Nephron progenitor cell (in vitro differentiated cells): Measurements from ENCODE around the gene ATP6V1F.
A peak's percentile ranks its signal among the peaks of the same experiment; 100 is the strongest.

Experiments used
- DNase-seq: peaks from one replicate; pipeline ENCODE4 v3.0.0; 2021
- H3K27ac Mint-ChIP-seq: 2 replicates; pipeline ENCODE4 v1.8.0; 2021; ENCODE audit warnings: mild to moderate bottlenecking, moderate library complexity, mixed read lengths
- H3K27me3 Mint-ChIP-seq: 2 replicates; pipeline ENCODE4 v1.8.0; 2021; ENCODE audit warnings: mild to moderate bottlenecking, low read depth, mixed read lengths; ENCODE audit not compliant: poor library complexity
- H3K36me3 Mint-ChIP-seq: 2 replicates; pipeline ENCODE4 v1.8.0; 2021; ENCODE audit warnings: low read depth, mixed read lengths
- H3K4me1 Mint-ChIP-seq: 2 replicates; pipeline ENCODE4 v1.8.0; 2021; ENCODE audit warnings: mixed read lengths
- H3K4me3 Mint-ChIP-seq: 2 replicates; pipeline ENCODE4 v1.8.0; 2021; ENCODE audit warnings: mild to moderate bottlenecking, moderate library complexity, mixed read lengths
- H3K9me3 Mint-ChIP-seq: 2 replicates; pipeline ENCODE4 v1.8.0; 2021; ENCODE audit warnings: mild to moderate bottlenecking, moderate library complexity, mixed read lengths
- TF ChIP-seq, protein P1 (sequence below): fragments of 200-600 bp; sonication (generic); IDR thresholded peaks from 2 replicates; pipeline ENCODE4 v1.5.0; 2021; ENCODE audit warnings: antibody characterized with exemption

Gene ATP6V1F

DNA sequence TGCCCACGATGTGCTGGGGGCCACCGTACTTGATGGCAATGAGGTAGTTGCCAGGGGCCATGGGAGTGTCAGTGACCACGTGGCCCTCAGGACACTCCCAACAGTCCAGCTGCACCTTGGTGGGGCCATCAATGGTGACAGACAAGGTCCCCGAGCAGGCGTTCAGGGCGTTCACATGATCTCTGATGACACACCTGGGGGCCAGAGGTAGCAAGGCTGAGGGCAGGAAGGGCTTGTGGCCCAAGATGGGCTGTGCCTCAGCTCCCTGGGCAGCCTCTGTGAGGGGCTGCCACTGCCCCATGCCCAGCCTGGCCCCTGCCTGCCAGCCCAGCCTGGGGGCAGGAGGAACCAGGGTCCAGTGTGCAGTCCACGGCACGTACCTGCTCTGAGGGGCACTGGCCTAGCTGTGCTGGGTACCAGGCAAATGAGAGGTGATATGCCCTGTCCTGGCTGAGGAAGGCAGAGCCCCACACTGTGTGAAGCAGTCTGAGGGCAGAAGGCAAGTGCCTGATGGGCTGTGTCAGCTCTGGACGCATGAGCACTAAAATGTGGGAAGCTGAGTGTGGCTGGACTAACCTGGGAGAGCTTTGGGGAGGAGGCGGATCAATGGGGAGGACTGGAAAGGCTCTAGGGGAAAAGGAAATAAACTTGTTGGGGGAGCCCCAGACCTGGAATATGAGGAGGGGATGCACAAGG, 51.4 kb downstream of the ATP6V1F start:
- Mint-ChIP-seq H3K4me1 (peaks cover 43% of the 10 kb centered on the region), H3K36me3 (no peaks in the 10 kb centered on the region), H3K9me3 (no peaks in the 10 kb centered on the region), H3K27me3 (peaks cover 54% of the 10 kb centered on the region), H3K4me3 (peak overlapping the region; percentile 48), H3K27ac (no peak overlapping the region)
- DNase-seq, result no peak
- TF ChIP-seq, protein P1, sequence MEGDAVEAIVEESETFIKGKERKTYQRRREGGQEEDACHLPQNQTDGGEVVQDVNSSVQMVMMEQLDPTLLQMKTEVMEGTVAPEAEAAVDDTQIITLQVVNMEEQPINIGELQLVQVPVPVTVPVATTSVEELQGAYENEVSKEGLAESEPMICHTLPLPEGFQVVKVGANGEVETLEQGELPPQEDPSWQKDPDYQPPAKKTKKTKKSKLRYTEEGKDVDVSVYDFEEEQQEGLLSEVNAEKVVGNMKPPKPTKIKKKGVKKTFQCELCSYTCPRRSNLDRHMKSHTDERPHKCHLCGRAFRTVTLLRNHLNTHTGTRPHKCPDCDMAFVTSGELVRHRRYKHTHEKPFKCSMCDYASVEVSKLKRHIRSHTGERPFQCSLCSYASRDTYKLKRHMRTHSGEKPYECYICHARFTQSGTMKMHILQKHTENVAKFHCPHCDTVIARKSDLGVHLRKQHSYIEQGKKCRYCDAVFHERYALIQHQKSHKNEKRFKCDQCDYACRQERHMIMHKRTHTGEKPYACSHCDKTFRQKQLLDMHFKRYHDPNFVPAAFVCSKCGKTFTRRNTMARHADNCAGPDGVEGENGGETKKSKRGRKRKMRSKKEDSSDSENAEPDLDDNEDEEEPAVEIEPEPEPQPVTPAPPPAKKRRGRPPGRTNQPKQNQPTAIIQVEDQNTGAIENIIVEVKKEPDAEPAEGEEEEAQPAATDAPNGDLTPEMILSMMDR, result no peak

DNA sequence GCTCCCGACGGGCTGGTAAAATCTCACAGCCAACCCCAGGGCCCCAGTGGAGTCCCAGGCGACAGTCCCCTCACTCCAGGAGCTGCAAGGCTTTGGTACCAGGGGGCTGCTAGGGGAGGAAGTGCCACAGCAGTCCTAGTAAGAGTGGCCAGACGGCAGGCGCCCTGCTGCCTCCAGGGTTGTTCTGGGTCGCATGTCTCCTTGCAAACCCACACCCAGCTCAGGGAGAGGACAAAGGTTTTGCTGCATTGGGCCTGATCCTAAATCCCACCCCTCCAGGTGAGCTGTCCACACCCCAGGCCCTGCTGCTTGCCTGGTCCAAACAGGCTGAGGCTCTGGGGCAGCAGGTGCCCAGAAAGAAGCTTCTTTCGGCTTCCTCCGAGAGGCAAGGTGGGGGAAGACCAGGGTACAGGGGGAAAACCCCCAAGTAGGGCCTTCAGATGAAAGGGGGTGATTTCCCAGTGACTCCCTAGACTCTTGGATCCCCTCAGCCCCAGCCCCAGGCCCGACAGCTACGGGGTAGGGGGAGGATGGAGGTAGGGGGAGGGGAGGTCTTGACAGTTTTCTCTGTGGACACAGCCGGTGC, 52.0 kb downstream of the ATP6V1F start:
- no peak overlapping the region for H3K4me3 Mint-ChIP-seq
- DNase-seq, result no peak
- no peak overlapping the region for H3K27ac Mint-ChIP-seq
- H3K4me1 Mint-ChIP-seq, result peaks cover 40% of the 10 kb centered on the region
- no peaks in the 10 kb centered on the region for H3K36me3 Mint-ChIP-seq
- H3K27me3 Mint-ChIP-seq, result peaks cover 60% of the 10 kb centered on the region
- H3K9me3 Mint-ChIP-seq, result no peaks in the 10 kb centered on the region
- TF ChIP-seq, protein P1, result no peak

DNA sequence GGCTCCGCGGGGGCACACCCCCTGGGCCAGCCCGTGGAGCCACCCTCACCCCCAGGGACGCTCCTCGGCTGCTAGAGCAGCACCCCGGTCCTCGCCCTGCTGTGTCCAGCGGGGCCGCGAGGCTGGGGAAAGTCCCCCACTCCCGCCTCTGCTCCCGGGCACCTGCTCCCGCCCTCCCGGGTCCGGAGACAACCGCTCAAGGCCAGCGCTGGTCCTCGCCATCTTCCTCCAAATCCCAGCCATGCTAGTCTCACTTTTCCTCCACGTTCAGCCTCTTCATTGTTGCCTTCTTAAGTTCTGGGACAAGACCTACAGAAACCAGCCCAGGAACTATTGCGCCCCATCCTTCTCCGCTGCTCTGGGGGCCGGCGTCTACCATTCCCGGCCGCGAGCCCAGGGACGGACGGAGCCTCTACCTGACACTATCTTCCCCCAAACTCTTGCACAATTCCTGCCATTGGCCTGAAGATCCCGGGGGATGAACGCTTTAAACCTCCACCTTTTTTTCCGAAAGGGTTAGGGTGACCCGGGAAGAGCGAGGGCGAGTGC, 52.7 kb downstream of the ATP6V1F start:
- TF ChIP-seq, protein P1, result no peak
- Mint-ChIP-seq H3K27ac (no peak overlapping the region), H3K9me3 (no peaks in the 10 kb centered on the region), H3K4me1 (peaks cover 37% of the 10 kb centered on the region), H3K36me3 (no peaks in the 10 kb centered on the region), H3K4me3 (peak overlapping the region; percentile 71), H3K27me3 (peaks cover 63% of the 10 kb centered on the region)
- DNase-seq, result no peak
